GM12872 (cell line): ENCODE data around the gene MGAT5.

Source experiments
- TF ChIP-seq, protein P1 (sequence below): IDR thresholded peaks from 3 replicates; pipeline ENCODE4 v1.5.1; 2011; ENCODE audit warnings: low read depth, mild to moderate bottlenecking, low read length, moderate library complexity; ENCODE audit not compliant: insufficient read depth

Gene MGAT5

DNA sequence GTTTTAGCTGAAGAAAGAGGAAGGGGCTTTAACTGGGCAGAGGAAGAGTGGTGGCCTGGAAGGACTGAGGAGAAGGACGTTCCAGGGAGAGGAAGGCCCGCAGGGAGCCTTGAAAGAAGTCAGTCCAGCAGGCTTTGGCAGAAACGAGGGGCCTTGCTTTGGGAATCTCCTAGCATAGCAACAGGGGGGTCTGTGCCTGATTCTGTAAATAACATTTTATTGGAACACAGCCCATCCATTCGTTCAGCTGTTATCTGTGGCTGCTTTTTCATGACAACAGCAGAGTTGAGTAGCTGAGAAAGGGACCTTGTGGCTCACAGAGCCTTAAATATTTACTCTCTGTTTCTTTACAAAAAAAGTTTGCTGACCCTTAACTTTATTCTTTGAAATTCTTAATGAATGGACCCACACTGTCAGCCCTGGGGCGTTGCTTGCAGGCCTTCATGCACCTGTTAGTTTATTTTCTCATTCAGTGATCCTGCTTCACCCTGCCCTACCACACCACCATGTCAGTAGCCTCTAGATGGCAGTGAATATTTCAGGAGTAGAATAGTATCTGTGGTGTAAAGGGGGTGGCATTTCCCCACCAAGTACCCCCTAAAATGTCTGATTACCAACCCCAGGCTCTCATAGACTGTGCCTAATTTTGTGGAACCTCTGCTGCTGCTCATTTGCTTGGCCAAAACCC is 61.0 kb downstream of the MGAT5 start:
- TF ChIP-seq, protein P1, sequence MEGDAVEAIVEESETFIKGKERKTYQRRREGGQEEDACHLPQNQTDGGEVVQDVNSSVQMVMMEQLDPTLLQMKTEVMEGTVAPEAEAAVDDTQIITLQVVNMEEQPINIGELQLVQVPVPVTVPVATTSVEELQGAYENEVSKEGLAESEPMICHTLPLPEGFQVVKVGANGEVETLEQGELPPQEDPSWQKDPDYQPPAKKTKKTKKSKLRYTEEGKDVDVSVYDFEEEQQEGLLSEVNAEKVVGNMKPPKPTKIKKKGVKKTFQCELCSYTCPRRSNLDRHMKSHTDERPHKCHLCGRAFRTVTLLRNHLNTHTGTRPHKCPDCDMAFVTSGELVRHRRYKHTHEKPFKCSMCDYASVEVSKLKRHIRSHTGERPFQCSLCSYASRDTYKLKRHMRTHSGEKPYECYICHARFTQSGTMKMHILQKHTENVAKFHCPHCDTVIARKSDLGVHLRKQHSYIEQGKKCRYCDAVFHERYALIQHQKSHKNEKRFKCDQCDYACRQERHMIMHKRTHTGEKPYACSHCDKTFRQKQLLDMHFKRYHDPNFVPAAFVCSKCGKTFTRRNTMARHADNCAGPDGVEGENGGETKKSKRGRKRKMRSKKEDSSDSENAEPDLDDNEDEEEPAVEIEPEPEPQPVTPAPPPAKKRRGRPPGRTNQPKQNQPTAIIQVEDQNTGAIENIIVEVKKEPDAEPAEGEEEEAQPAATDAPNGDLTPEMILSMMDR, result no peak

DNA sequence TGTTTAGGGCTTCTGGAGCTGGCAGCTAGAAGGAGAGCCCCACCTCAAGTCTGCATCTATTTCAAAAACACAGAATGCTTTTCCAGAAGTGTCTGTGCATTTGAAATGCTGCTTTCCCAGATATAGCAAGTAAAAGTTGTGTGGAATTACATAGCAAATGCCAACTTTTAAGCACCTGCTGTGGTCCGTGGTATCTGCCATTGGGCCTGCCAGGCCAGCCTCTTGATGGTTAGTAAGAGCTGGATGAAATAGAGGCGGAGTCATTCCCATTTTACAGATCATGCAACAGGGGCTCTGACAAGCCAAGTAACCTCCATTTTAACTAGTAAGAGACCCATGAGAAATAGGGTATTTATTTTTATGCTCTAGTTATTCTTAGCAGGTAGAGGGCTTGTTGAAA is 61.6 kb downstream of the MGAT5 start:
- TF ChIP-seq, protein P1, result no peak

DNA sequence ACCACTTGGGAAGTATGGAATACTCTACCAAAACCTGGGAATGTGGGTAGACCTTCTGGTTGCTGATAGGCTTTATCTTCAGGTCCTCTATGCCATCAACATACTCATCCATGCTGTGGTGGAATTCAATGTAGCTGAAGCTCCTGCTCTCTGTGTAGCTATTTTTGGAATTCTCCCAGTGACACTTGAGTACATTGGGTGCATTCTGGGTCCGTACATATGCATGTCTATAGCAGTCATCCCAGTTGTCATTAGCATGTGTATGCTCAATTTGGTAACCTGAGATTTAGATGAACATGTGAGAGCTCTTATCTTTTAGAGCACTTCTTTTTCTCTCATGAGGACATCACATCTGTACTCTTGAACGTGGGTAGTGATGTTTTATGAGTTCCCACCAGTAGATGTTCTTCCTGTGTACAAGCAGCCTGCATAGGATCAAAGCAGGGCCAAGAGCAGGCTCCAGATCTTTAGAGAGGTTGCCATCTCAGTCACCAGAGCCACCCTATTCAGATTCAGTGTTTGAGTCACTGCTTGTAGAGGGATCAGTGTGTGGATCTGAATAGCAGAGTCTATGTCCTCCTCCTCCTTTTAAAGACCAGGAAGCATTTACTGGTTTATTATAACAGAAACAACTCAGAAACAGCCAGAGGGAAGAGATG is 65.9 kb downstream of the MGAT5 start:
- TF ChIP-seq, protein P1, result no peak

DNA sequence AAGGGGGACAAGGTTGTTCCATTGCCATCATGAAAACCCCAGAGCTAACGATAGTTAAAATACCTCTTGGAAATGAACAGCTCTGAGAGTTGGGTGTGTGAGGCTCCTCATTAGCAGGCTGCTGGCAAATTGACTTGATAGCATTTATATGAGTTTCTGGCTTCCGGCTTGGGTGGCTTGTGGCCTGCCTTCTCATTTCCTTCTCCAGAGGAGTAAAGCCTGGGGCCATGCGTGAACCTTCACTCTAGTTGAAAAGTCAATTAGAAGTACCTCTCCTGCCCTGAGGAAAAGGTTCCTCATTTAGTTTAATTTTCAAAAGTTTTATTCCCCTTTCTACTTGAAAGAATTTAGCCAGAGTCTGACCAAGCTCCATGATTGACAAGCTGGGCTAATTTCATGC is 67.1 kb downstream of the MGAT5 start:
- TF ChIP-seq, protein P1, result no peak

DNA sequence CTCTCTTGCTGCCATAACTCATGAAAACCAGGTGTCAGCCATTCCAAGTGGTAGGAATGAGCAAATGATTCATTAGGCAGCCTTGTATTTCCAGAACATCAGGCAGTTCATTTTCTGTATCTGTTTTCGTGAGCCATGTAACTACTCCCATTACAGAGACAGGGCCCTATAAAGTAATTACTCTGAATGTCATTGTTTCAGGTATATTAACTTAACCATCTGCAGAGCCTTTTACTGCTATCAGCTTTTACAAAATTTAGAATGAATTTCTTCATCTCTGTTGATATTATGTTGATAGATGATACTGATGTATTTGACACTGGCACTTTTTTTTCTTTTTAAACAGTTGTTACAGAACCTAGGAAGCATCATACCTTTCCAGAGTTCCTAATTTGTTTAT is 69.9 kb downstream of the MGAT5 start:
- TF ChIP-seq, protein P1, result no peak

DNA sequence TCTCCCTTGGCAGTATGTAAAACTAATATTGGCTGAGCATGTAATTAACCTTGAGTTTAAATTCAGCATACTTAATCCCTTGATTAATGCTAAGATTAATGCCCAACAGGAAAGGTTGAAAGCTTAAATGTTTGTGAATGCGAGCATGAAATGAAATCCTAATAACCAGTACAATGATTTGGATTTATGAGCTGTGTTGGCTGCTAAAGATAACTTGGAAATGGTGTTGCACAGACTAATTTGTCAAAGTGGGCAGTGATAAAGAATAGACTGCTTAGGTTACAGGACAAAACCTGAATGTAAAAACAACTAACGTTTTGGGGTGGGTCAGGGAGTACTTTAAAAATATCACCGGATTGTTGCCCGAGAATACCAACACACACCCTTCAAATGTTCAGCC is 70.6 kb downstream of the MGAT5 start:
- TF ChIP-seq, protein P1, result no peak

DNA sequence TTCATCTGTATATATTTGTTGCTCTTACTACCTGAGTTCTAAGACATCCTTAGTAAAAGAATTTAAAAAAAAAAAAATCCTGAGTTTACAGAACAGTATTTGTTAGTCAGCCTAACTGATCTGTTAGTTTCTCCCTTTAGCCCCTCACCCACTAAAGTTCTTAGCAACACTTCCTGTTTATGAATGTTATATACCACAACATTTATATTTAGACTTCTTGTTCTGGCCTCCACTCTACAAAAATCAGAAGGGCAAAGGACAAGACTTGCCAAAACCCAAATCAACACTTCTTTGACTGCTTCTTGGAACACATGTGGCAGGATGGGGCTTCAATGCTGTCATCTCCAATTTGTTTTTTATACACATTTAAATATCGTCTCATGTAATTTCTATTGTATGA is 71.1 kb downstream of the MGAT5 start:
- TF ChIP-seq, protein P1, result no peak
